GM21825 (cell line): Measurements from ENCODE around the gene FAM20C.

Source experiments
- ATAC-seq: cut with Tn5 transposase; IDR thresholded peaks from one replicate; pipeline ENCODE4 v1.9.1; 2021; ENCODE audit warnings: mild to moderate bottlenecking, moderate library complexity; ENCODE audit not compliant: unreplicated experiment

FAM20C gene

GRCh38 chr7:158771-159170, 33.6 kb upstream of the FAM20C start:
- ATAC-seq, result no peak

- ATAC-seq, result no peak
Measured at GRCh38 chr7:159370-160270, 32.8 kb upstream of the FAM20C start.

- ATAC-seq, result no peak
Measured at GRCh38 chr7:160958-161725, 31.2 kb upstream of the FAM20C start.

- no peak for ATAC-seq
Measured at GRCh38 chr7:162632-163297, 29.6 kb upstream of the FAM20C start.

- no peak for ATAC-seq
Measured at GRCh38 chr7:163298-163695, 29.1 kb upstream of the FAM20C start.

- no peak for ATAC-seq
Measured at GRCh38 chr7:163971-164881, 28.1 kb upstream of the FAM20C start.

GRCh38 chr7:164882-165660, 27.3 kb upstream of the FAM20C start:
- ATAC-seq, result no peak

GRCh38 chr7:165661-166337, 26.6 kb upstream of the FAM20C start:
- no peak for ATAC-seq

GRCh38 chr7:166338-167060, 25.9 kb upstream of the FAM20C start:
- ATAC-seq, result no peak

- no peak for ATAC-seq
Measured at GRCh38 chr7:167090-167855, 25.1 kb upstream of the FAM20C start.

- no peak for ATAC-seq
Measured at GRCh38 chr7:167976-168791, 24.2 kb upstream of the FAM20C start.

GRCh38 chr7:169276-170172, 22.8 kb upstream of the FAM20C start:
- no peak for ATAC-seq

GRCh38 chr7:170551-171363, 21.6 kb upstream of the FAM20C start:
- ATAC-seq, result no peak

GRCh38 chr7:171364-171904, 20.9 kb upstream of the FAM20C start:
- no peak for ATAC-seq
